HFF-Myc (cell line): ENCODE results near the gene CFAP65.

Experiments used
- DNase-seq: peaks from one replicate; pipeline ENCODE4 v3.0.0-alpha.2; 2011; ENCODE audit warnings: low read depth; ENCODE audit errors: extremely low read depth
- H3K4me3 ChIP-seq: replicated peaks from 2 replicates; pipeline ENCODE4 v1.5.1; 2011; ENCODE audit warnings: low read depth, mild to moderate bottlenecking, control low read depth, low read length
- CTCF ChIP-seq: IDR thresholded peaks from 2 replicates; pipeline ENCODE4 v1.5.1; 2012; ENCODE audit warnings: mild to moderate bottlenecking, low read depth, low read length, control low read depth; ENCODE audit errors: missing control alignments

Gene CFAP65

GRCh38 chr2:219022041-219022440 lies 19.3 kb downstream of the CFAP65 start:
- no peak overlapping the region for H3K4me3 ChIP-seq
- no peak for DNase-seq
- TF ChIP-seq CTCF, result no peak

- TF ChIP-seq CTCF, result no peak
- H3K4me3 ChIP-seq, result no peak overlapping the region
- no peak for DNase-seq
Measured at GRCh38 chr2:219021591-219021990, 19.7 kb downstream of the CFAP65 start.

- TF ChIP-seq CTCF, result no peak
- no peak overlapping the region for H3K4me3 ChIP-seq
- no peak for DNase-seq
Measured at GRCh38 chr2:219020604-219021365, 20.5 kb downstream of the CFAP65 start.

- no peak overlapping the region for H3K4me3 ChIP-seq
- no peak for DNase-seq
- no peak for TF ChIP-seq CTCF
Measured at GRCh38 chr2:219019436-219019835, 21.9 kb downstream of the CFAP65 start.

GRCh38 chr2:219018726-219019125 lies 22.6 kb downstream of the CFAP65 start:
- no peak for TF ChIP-seq CTCF
- no peak for DNase-seq
- no peak overlapping the region for H3K4me3 ChIP-seq

GRCh38 chr2:219018286-219018685 lies 23.0 kb downstream of the CFAP65 start:
- H3K4me3 ChIP-seq, result no peak overlapping the region
- no peak for TF ChIP-seq CTCF
- DNase-seq, result no peak
